Stimulated activated naive B cell treated with anti-CD40 and anti-IgM and Interleukin-4, amounts not matched to agents 10 μg/mL and 1 μg/mL and 100 μg/mL, for 72 hours (primary cell): ENCODE data around the gene KRT36.

Source experiments
- ATAC-seq, 2 donors: fragments of 150-1000 bp; cut with Tn5 transposase; replicated peaks; 2 replicates each; pipeline ENCODE4 v1.10.0; 2021; ENCODE audit warnings: moderate library complexity in 1 of 2
- DNase-seq: peaks from one replicate; pipeline ENCODE4 v3.0.0; 2021
- H3K27ac Mint-ChIP-seq: one replicate; pipeline ENCODE4 v1.8.0; 2022; ENCODE audit warnings: mild to moderate bottlenecking, mixed read lengths
- H3K27me3 Mint-ChIP-seq, 2 donors: one replicate each; pipeline ENCODE4 v1.8.0; 2022; ENCODE audit warnings: mixed read lengths in 2 of 2
- H3K36me3 Mint-ChIP-seq, 2 donors: one replicate each; pipeline ENCODE4 v1.8.0; 2022; ENCODE audit warnings: mixed read lengths in 2 of 2, mild to moderate bottlenecking in 1 of 2
- H3K4me1 Mint-ChIP-seq, 2 donors: one replicate each; pipeline ENCODE4 v1.8.0; 2022; ENCODE audit warnings: mixed read lengths in 2 of 2, mild to moderate bottlenecking in 1 of 2
- H3K4me3 Mint-ChIP-seq, 2 donors: one replicate each; pipeline ENCODE4 v1.8.0; 2022; ENCODE audit warnings: mild to moderate bottlenecking in 2 of 2, mixed read lengths in 2 of 2, moderate library complexity in 1 of 2
- H3K9me3 Mint-ChIP-seq, 2 donors: one replicate each; pipeline ENCODE4 v1.8.0; 2022; ENCODE audit warnings: mixed read lengths in 2 of 2, mild to moderate bottlenecking in 1 of 2

KRT36 gene

GRCh38 chr17:41483531-41483930 lies 6.2 kb downstream of the KRT36 start:
- ATAC-seq (no peak), DNase-seq (no peak)
- Mint-ChIP-seq H3K9me3 (no peaks in the 10 kb centered on the region), H3K36me3 (no peaks in the 10 kb centered on the region), H3K4me1 (peaks cover 3 to 13% of the 10 kb centered on the region in 2 donors), H3K27ac (peak overlapping the region; percentile 65), H3K4me3 (no peak overlapping the region), H3K27me3 (peaks cover 21 to 23% of the 10 kb centered on the region in 2 donors)

- no peaks in the 10 kb centered on the region for H3K9me3 Mint-ChIP-seq
- no peaks in the 10 kb centered on the region for H3K36me3 Mint-ChIP-seq
- ATAC-seq (no peak), DNase-seq (no peak)
- peaks cover 14 to 16% of the 10 kb centered on the region in 2 donors for H3K27me3 Mint-ChIP-seq
- H3K4me1 Mint-ChIP-seq = peaks cover 3 to 13% of the 10 kb centered on the region in 2 donors
- no peak within 1 kb of the TSS for H3K27ac Mint-ChIP-seq
- H3K4me3 Mint-ChIP-seq = no peak within 1 kb of the TSS
Measured at GRCh38 chr17:41481036-41481435, 8.7 kb downstream of the KRT36 start, which contains the start of gene KRT35. KRT35 (minus strand) TSS chr17:41481151; CDS start chr17:41481097, 54 bp downstream.

- H3K4me1 Mint-ChIP-seq = peaks cover 3 to 13% of the 10 kb centered on the region in 2 donors
- H3K36me3 Mint-ChIP-seq = no peaks in the 10 kb centered on the region
- H3K9me3 Mint-ChIP-seq = no peaks in the 10 kb centered on the region
- no peak for DNase-seq
- no peak overlapping the region for H3K27ac Mint-ChIP-seq
- peaks cover 9 to 12% of the 10 kb centered on the region in 2 donors for H3K27me3 Mint-ChIP-seq
- H3K4me3 Mint-ChIP-seq = no peak overlapping the region
- no peak for ATAC-seq
Measured at GRCh38 chr17:41480581-41480980, 9.1 kb downstream of the KRT36 start.

DNA sequence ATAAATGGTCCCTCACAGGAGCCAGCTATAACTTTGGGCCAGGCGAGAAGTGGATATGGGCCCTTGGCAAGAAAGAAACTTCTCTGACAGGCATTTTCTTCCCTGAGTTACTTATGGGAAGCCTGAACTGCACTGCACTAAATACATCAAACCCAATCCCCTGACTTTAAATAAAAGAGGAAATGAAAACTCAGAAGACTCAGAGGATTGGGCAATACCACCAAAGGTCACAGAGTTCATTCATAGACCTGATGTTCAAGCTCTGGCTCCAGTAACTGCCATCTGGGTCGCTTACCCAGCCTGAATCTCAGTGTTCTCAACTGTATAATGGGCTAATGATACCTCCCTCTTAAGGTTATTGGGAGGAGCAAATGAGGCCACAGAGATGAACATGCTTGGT lies 9.6 kb downstream of the KRT36 start:
- Mint-ChIP-seq H3K36me3 (no peaks in the 10 kb centered on the region), H3K4me3 (no peak overlapping the region), H3K4me1 (peaks cover 3 to 13% of the 10 kb centered on the region in 2 donors), H3K27me3 (peaks cover 5 to 11% of the 10 kb centered on the region in 2 donors), H3K9me3 (no peaks in the 10 kb centered on the region), H3K27ac (no peak overlapping the region)
- ATAC-seq (peak; percentile 82), DNase-seq (no peak)

DNA sequence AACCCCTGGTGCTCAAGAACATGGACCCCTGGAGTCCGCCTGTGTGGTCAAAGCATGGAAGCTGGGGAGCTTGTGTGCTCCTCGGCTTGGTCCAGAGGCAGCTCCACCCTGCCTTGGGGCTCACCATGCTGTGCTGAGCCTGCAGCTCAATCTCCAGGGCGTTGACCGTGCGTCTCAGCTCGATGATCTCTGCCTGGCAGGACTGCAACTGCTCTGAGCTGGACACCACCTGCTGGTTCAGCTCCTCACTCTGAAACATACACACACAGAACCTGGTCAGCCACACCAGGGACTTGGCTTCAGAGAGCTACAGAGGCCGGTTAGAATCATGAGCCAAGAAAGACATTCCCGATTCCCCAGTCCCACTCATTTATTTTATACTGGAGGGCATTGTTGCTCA lies 11.5 kb downstream of the KRT36 start:
- H3K27me3 Mint-ChIP-seq = peaks cover 0 to 1% of the 10 kb centered on the region in 2 donors
- H3K4me3 Mint-ChIP-seq = no peak overlapping the region
- peaks cover 0 to 4% of the 10 kb centered on the region in 2 donors for H3K9me3 Mint-ChIP-seq
- H3K4me1 Mint-ChIP-seq = peaks cover 3 to 13% of the 10 kb centered on the region in 2 donors
- H3K27ac Mint-ChIP-seq = no peak overlapping the region
- DNase-seq (no peak), ATAC-seq (no peak)
- H3K36me3 Mint-ChIP-seq = no peaks in the 10 kb centered on the region

GRCh38 chr17:41476866-41477815 lies 12.6 kb downstream of the KRT36 start:
- H3K27ac Mint-ChIP-seq = no peak overlapping the region
- peaks cover 0 to 8% of the 10 kb centered on the region in 2 donors for H3K9me3 Mint-ChIP-seq
- H3K27me3 Mint-ChIP-seq = peaks cover 0 to 4% of the 10 kb centered on the region in 2 donors
- no peaks in the 10 kb centered on the region for H3K36me3 Mint-ChIP-seq
- no peak overlapping the region for H3K4me3 Mint-ChIP-seq
- ATAC-seq (no peak), DNase-seq (no peak)
- peaks cover 3 to 13% of the 10 kb centered on the region in 2 donors for H3K4me1 Mint-ChIP-seq

GRCh38 chr17:41475421-41475820 lies 14.3 kb downstream of the KRT36 start:
- H3K36me3 Mint-ChIP-seq = no peaks in the 10 kb centered on the region
- ATAC-seq (no peak), DNase-seq (no peak)
- H3K27ac Mint-ChIP-seq = no peak overlapping the region
- H3K4me3 Mint-ChIP-seq = no peak overlapping the region
- H3K4me1 Mint-ChIP-seq = peaks cover 3 to 12% of the 10 kb centered on the region in 2 donors
- H3K9me3 Mint-ChIP-seq = peaks cover 0 to 8% of the 10 kb centered on the region in 2 donors
- peaks cover 0 to 8% of the 10 kb centered on the region in 2 donors for H3K27me3 Mint-ChIP-seq

GRCh38 chr17:41474863-41475262 lies 14.8 kb downstream of the KRT36 start:
- Mint-ChIP-seq H3K36me3 (no peaks in the 10 kb centered on the region), H3K4me1 (peaks cover under 1 to 6% of the 10 kb centered on the region in 2 donors), H3K27me3 (peaks cover under 1 to 9% of the 10 kb centered on the region in 2 donors), H3K9me3 (peaks cover 0 to 8% of the 10 kb centered on the region in 2 donors), H3K4me3 (no peak overlapping the region), H3K27ac (no peak overlapping the region)
- DNase-seq (no peak), ATAC-seq (no peak)

- Mint-ChIP-seq H3K9me3 (peaks cover 4 to 7% of the 10 kb centered on the region in 2 donors), H3K4me3 (no peak overlapping the region), H3K4me1 (no peaks in the 10 kb centered on the region), H3K36me3 (no peaks in the 10 kb centered on the region), H3K27ac (no peak overlapping the region), H3K27me3 (peaks cover 27 to 33% of the 10 kb centered on the region in 2 donors)
- no peak for ATAC-seq
- DNase-seq = no peak
Measured at GRCh38 chr17:41468346-41468745, 21.4 kb downstream of the KRT36 start.

GRCh38 chr17:41467561-41467960 lies 22.1 kb downstream of the KRT36 start:
- Mint-ChIP-seq H3K36me3 (no peaks in the 10 kb centered on the region), H3K4me1 (no peaks in the 10 kb centered on the region), H3K4me3 (no peak overlapping the region), H3K27me3 (peaks cover 27 to 33% of the 10 kb centered on the region in 2 donors), H3K27ac (no peak overlapping the region), H3K9me3 (peaks cover 0 to 7% of the 10 kb centered on the region in 2 donors)
- no peak for DNase-seq
- ATAC-seq = no peak

DNA sequence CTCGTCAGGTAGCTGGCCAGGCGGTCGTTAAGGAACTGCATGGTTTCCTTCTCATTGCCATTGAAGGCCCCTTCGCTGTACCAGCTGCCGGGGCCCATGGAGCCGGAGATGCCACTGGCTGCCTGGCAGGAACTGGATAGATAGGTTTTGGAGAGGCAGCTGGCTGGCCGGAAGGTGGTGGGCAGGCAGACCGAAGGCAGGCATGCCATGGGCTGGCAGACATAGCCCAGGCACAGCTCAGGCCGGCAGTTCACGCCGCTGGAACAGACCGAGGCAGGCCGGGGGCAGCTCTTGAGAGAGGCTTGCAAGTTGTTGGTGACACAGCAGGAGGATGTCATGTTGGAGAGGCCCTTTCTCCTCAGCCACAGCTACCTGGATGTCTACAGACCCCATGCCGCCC lies 22.7 kb downstream of the KRT36 start, which contains the start of gene KRT32:
KRT32 (minus strand) TSS at position 399 of the 400 bp plus-strand sequence; CDS start at position 338, 61 bp downstream.
- Mint-ChIP-seq H3K27ac (no peak within 1 kb of the TSS), H3K4me3 (no peak within 1 kb of the TSS), H3K4me1 (no peaks in the 10 kb centered on the region), H3K36me3 (no peaks in the 10 kb centered on the region), H3K9me3 (peaks cover 0 to 7% of the 10 kb centered on the region in 2 donors), H3K27me3 (peaks cover 31 to 33% of the 10 kb centered on the region in 2 donors)
- DNase-seq (no peak), ATAC-seq (no peak)

- peaks cover 0 to 7% of the 10 kb centered on the region in 2 donors for H3K9me3 Mint-ChIP-seq
- H3K36me3 Mint-ChIP-seq = no peaks in the 10 kb centered on the region
- DNase-seq (no peak), ATAC-seq (no peak)
- no peak overlapping the region for H3K27ac Mint-ChIP-seq
- peaks cover 31 to 35% of the 10 kb centered on the region in 2 donors for H3K27me3 Mint-ChIP-seq
- H3K4me3 Mint-ChIP-seq = no peak overlapping the region
- H3K4me1 Mint-ChIP-seq = no peaks in the 10 kb centered on the region
Measured at GRCh38 chr17:41464682-41465081, 25.0 kb downstream of the KRT36 start.

DNA sequence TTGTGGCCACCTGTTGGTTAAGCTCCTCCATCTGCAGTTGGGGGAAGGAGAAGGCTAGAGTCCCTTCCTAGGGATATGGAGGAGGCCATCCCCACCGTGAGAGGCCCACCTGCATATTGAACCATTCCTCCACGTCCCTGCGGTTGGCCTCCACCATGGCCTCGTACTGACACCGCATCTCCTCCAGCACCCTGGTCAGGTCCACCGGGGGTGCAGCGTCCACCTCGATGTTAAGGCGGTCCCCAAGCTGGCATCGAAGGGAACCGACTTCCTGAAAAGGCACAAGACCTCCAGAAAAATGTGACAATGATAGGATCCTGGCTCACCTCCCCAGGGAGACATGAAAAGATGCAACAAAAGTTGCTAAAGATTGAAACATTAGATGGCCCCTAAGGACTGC lies 25.5 kb downstream of the KRT36 start:
- Mint-ChIP-seq H3K27me3 (peaks cover 26 to 34% of the 10 kb centered on the region in 2 donors), H3K4me3 (no peak overlapping the region), H3K27ac (no peak overlapping the region), H3K36me3 (no peaks in the 10 kb centered on the region), H3K9me3 (peaks cover 0 to 5% of the 10 kb centered on the region in 2 donors), H3K4me1 (no peaks in the 10 kb centered on the region)
- ATAC-seq = no peak
- no peak for DNase-seq

DNA sequence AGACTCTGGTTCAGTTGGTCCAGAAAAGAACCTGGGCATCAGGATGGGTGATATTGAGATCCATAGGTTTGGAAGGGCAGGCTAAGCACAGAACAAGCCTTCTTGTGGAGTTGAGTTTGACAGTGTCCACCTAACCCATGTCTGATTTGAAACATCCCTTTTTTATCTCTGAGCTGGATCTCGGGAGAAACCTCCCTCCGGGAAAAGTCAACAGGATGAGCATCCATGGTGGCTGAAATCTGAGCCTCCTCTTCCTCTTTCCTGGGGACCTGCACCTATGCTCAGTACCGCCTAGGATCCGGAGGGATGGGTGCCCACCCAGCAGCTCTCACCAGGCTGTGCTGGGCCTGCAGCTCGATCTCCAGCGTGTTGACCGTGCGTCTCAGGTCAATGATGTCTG lies 26.0 kb downstream of the KRT36 start:
- DNase-seq = no peak
- Mint-ChIP-seq H3K36me3 (no peaks in the 10 kb centered on the region), H3K27me3 (peaks cover 27 to 34% of the 10 kb centered on the region in 2 donors), H3K9me3 (peaks cover 0 to 5% of the 10 kb centered on the region in 2 donors), H3K4me3 (no peak overlapping the region), H3K4me1 (no peaks in the 10 kb centered on the region), H3K27ac (no peak overlapping the region)
- no peak for ATAC-seq

- DNase-seq (no peak), ATAC-seq (no peak)
- Mint-ChIP-seq H3K27ac (no peak overlapping the region), H3K4me1 (no peaks in the 10 kb centered on the region), H3K27me3 (peaks cover 23 to 40% of the 10 kb centered on the region in 2 donors), H3K4me3 (no peak overlapping the region), H3K36me3 (no peaks in the 10 kb centered on the region), H3K9me3 (peaks cover 0 to 2% of the 10 kb centered on the region in 2 donors)
Measured at GRCh38 chr17:41462705-41463104, 27.0 kb downstream of the KRT36 start.
